Measurements from ENCODE around the gene TMPRSS6. TPM values are rescaled to one million over a fixed set of nuclear protein-coding genes. Genes with fewer than 3 reads are reported as not detected.

TMPRSS6 gene
- total and polyA plus RNA-seq, 9 donors, result 0.04 to 2.4 (median 0.33) TPM; not detected in 6

DNA sequence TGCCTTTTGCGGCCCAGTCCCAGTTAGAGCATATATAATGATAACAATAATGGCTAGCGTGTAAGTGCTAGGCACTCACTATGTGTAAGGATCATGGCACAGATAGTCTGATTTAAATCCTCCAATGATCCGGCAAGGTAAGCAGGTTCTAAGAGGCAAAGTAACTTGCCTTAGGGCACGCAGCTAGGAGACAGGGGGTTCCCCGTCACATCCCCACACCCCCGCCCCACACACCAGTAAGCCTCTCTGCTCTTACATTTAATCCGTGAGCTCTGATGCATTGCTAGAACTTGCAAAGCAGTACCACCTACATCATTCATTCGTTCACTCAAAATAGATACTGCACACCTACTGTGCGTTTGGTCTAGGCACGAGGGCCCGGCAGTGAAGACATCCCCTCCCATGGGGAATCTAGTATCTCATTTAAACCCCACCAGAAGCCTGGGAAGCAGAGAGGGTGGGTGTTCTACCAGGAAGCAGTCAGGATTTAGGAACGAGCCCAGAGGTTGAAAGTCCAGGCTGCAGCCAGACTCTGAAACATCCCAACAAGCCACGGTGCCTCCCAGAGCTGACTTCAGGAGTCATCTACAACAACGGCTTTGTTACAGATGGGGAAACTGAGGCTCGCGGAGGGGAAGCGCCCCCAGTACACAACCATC lies 20.6 kb downstream of the TMPRSS6 start:
- Histone ChIP-seq H3K27me3 (no peaks in the 10 kb centered on the region), H3K27ac (no peak overlapping the region), H3K4me3 (no peak overlapping the region), H3K36me3 (no peaks in the 10 kb centered on the region), H3K9me3 (no peaks in the 10 kb centered on the region), H3K4me1 (ENCODE audit: insufficient read depth) (no peaks in the 10 kb centered on the region)
- no peak for TF ChIP-seq EP300 (IDR thresholded peaks at IDR 0.05)
- TF ChIP-seq, protein P1, sequence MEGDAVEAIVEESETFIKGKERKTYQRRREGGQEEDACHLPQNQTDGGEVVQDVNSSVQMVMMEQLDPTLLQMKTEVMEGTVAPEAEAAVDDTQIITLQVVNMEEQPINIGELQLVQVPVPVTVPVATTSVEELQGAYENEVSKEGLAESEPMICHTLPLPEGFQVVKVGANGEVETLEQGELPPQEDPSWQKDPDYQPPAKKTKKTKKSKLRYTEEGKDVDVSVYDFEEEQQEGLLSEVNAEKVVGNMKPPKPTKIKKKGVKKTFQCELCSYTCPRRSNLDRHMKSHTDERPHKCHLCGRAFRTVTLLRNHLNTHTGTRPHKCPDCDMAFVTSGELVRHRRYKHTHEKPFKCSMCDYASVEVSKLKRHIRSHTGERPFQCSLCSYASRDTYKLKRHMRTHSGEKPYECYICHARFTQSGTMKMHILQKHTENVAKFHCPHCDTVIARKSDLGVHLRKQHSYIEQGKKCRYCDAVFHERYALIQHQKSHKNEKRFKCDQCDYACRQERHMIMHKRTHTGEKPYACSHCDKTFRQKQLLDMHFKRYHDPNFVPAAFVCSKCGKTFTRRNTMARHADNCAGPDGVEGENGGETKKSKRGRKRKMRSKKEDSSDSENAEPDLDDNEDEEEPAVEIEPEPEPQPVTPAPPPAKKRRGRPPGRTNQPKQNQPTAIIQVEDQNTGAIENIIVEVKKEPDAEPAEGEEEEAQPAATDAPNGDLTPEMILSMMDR (IDR thresholded peaks at IDR 0.05), result no peak
- TF ChIP-seq POLR2A (IDR thresholded peaks at IDR 0.05), result no peak
- intact Hi-C loops (cut with DNase I), result no loop called here
- no peak for DNase-seq
- whole genome bisulfite sequencing, 3 donors, result 62 to 72% (median 63%) methylated on average over 17 of the region's 17 CpGs

DNA sequence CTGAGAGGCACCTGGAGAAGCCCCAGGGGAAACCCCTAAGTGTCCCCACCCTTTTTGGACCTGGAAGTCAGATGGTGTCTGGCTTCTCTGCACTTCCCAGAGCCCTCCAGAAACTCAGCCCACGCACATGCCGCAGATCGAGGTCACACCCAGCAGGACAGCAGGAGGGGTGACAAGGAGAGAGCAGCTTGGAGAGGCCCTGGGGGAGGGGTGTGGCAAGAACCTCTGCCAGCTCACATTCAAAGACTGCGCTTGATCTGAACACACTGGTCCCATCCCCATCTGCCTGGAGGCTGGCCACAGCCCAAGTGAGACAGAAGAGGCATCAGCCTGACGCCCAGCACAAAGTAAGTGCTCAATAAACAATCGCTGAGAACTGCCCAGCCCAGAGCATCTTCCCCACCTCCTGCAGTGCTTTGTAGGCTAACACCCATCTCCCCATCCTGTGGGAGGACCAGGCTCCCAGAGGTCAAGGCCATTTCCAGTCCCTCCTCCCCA lies 21.4 kb downstream of the TMPRSS6 start:
- no peaks in the 10 kb centered on the region for H3K36me3 ChIP-seq
- no peak for DNase-seq
- H3K4me3 ChIP-seq, result no peak overlapping the region
- TF ChIP-seq EP300 (IDR thresholded peaks at IDR 0.05), result no peak
- no peak for TF ChIP-seq POLR2A (IDR thresholded peaks at IDR 0.05)
- TF ChIP-seq, protein P1 (IDR thresholded peaks at IDR 0.05), result no peak
- no peaks in the 10 kb centered on the region for H3K27me3 ChIP-seq
- 20 to 41% (median 22%) methylated on average over 6 of the region's 6 CpGs for WGBS, 3 donors
- H3K9me3 ChIP-seq, result no peaks in the 10 kb centered on the region
- no peaks in the 10 kb centered on the region for H3K4me1 ChIP-seq (ENCODE audit: insufficient read depth)
- intact Hi-C loops (cut with DNase I), result no loop called here
- H3K27ac ChIP-seq, result no peak overlapping the region

DNA sequence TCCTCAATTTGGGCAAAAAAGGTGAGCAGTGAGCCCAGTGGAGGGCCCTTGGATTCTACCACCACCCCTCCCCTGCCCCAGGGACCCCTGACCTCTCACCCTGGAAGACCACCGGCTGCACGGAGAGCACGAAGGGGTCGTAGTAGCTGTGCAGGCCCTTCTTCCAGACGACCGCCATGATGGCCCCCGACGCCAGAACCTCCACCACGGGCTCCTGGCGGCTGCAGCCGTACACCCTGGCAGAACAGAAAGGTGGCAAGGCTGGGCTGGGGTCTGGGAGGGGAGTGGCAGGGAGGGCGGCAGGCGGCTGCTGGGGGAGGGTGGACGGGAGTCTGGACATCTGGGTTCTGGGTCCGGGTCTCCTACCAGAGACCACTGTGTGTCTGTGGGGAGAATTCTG lies 23.3 kb downstream of the TMPRSS6 start:
- Histone ChIP-seq H3K9me3 (no peaks in the 10 kb centered on the region), H3K4me1 (ENCODE audit: insufficient read depth) (no peaks in the 10 kb centered on the region), H3K27ac (no peak overlapping the region), H3K27me3 (no peaks in the 10 kb centered on the region), H3K4me3 (no peak overlapping the region), H3K36me3 (no peaks in the 10 kb centered on the region)
- intact Hi-C loops (cut with DNase I), result no loop called here
- DNase-seq, result no peak
- 61 to 69% (median 65%) methylated on average over 15 of the region's 15 CpGs for WGBS, 3 donors
- TF ChIP-seq EP300 (IDR thresholded peaks at IDR 0.05) (no peak), POLR2A (IDR thresholded peaks at IDR 0.05) (no peak)

DNA sequence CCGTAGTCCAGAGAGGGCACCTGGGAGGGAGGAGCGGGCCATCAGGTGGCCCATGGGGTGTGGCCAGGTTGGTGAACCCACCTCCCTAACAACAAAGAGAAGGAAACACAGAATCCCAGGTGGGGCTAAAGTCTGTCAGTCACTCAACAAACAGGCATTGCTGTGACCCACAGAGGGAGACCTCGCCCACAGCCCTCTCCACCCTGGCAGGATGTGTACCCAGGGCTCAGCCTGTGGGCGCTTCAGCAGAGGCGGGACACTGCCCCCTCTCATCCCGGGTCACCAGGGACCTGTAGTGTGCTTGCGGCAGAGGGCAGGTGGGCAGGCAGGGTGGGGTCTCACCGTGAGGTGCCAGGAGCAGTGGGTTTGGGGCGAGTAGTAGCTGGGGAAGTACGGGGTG lies 25.1 kb downstream of the TMPRSS6 start:
- H3K27ac ChIP-seq, result no peak overlapping the region
- WGBS, 3 donors, result 86 to 89% (median 88%) methylated on average over 9 to 10 of the region's 10 CpGs
- H3K27me3 ChIP-seq, result no peaks in the 10 kb centered on the region
- TF ChIP-seq POLR2A (IDR thresholded peaks at IDR 0.05) (no peak), EP300 (IDR thresholded peaks at IDR 0.05) (no peak)
- TF ChIP-seq, protein P1 (IDR thresholded peaks at IDR 0.05), result no peak
- no peaks in the 10 kb centered on the region for H3K36me3 ChIP-seq
- no peaks in the 10 kb centered on the region for H3K9me3 ChIP-seq
- no peaks in the 10 kb centered on the region for H3K4me1 ChIP-seq (ENCODE audit: insufficient read depth)
- intact Hi-C loops (cut with DNase I), result no loop called here
- H3K4me3 ChIP-seq, result no peak overlapping the region
- DNase-seq, result no peak

DNA sequence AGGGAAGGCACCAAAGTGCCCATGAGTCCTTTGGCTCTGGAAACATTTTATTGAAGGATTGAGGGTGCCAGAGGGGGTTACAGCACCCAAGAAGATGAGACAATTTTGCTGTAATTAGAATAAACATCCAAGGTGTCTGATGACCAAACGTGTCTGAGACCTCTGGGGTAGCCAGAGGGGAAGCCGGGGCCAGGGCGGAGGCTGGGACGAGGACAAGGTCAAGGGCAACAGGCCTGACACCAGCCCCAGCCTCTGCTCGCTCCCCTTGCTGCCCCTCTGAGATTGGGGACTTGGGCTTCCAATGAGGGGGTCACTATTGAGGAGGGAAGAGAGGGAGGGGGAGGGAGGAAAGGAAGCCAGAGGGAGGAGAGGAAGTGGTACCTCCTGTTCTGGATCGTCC lies 25.6 kb downstream of the TMPRSS6 start:
- DNase-seq, result no peak
- TF ChIP-seq EP300 (IDR thresholded peaks at IDR 0.05), result no peak
- no peak for TF ChIP-seq POLR2A (IDR thresholded peaks at IDR 0.05)
- TF ChIP-seq, protein P1 (IDR thresholded peaks at IDR 0.05), result no peak
- Histone ChIP-seq H3K27me3 (no peaks in the 10 kb centered on the region), H3K36me3 (no peaks in the 10 kb centered on the region), H3K9me3 (no peaks in the 10 kb centered on the region), H3K27ac (no peak overlapping the region), H3K4me1 (ENCODE audit: insufficient read depth) (no peaks in the 10 kb centered on the region), H3K4me3 (no peak overlapping the region)
- 70 to 81% (median 77%) methylated on average over 6 of the region's 6 CpGs for WGBS, 3 donors
- intact Hi-C loops (cut with DNase I), result no loop called here
